Astrocyte (in vitro differentiated cells and primary cell): Measurements from ENCODE around the gene GALNT17. TPM values are rescaled to one million over a fixed set of nuclear protein-coding genes. Genes with fewer than 3 reads are reported as not detected.

Experiments
- DNase-seq: peaks from one replicate; pipeline ENCODE4 v3.0.0-alpha.2; 2010; ENCODE audit warnings: low read depth
- FAIRE-seq: peaks from 2 replicates; lab custom pipeline; 2011; peaks lifted over from hg19 to GRCh38; lab: Jason Lieb, UNC
- H2AFZ ChIP-seq: 2 replicates; pipeline ENCODE4 v1.6.0; 2012; ENCODE audit warnings: low read depth, low read length, inconsistent platforms
- H3K27ac ChIP-seq: 2 replicates; pipeline ENCODE4 v1.5.1; 2011; ENCODE audit warnings: low read depth, low read length, inconsistent platforms
- H3K27me3 ChIP-seq: 2 replicates; pipeline ENCODE4 v1.6.0; 2011; ENCODE audit warnings: low read length, inconsistent platforms; ENCODE audit not compliant: insufficient read depth
- H3K36me3 ChIP-seq: 2 replicates; pipeline ENCODE4 v1.5.1; 2011; ENCODE audit warnings: low read length, inconsistent platforms; ENCODE audit not compliant: insufficient read depth
- H3K4me1 ChIP-seq: 2 replicates; pipeline ENCODE4 v1.5.1; 2011; ENCODE audit warnings: low read length, inconsistent platforms; ENCODE audit not compliant: insufficient read depth
- H3K4me2 ChIP-seq: 2 replicates; pipeline ENCODE4 v1.6.0; 2012; ENCODE audit warnings: low read length, inconsistent platforms
- H3K4me3 ChIP-seq: 2 replicates; pipeline ENCODE4 v1.5.1; 2011; ENCODE audit warnings: low read depth, mild to moderate bottlenecking, low read length, inconsistent platforms; ENCODE audit not compliant: insufficient read depth
- H3K79me2 ChIP-seq: 2 replicates; pipeline ENCODE4 v1.6.0; 2012; ENCODE audit warnings: mild to moderate bottlenecking, low read length, inconsistent platforms; ENCODE audit not compliant: insufficient read depth
- H3K9ac ChIP-seq: 2 replicates; pipeline ENCODE4 v1.6.0; 2012; ENCODE audit warnings: mild to moderate bottlenecking, low read length, inconsistent platforms
- H3K9me3 ChIP-seq: 2 replicates; pipeline ENCODE4 v1.5.1; 2012; ENCODE audit warnings: low read depth, mild to moderate bottlenecking, low read length, inconsistent platforms; ENCODE audit not compliant: insufficient read depth
- H4K20me1 ChIP-seq: 2 replicates; pipeline ENCODE4 v1.6.0; 2012; ENCODE audit warnings: low read length, inconsistent platforms; ENCODE audit not compliant: insufficient read depth
- H3K27ac Mint-ChIP-seq: one replicate; pipeline ENCODE4 v1.8.0; 2021; ENCODE audit warnings: mild to moderate bottlenecking, mixed read lengths; ENCODE audit not compliant: unreplicated experiment
- H3K27me3 Mint-ChIP-seq: one replicate; pipeline ENCODE4 v1.8.0; 2021; ENCODE audit warnings: low read depth, mixed read lengths; ENCODE audit not compliant: unreplicated experiment
- H3K36me3 Mint-ChIP-seq: one replicate; pipeline ENCODE4 v1.8.0; 2021; ENCODE audit warnings: low read depth, mixed read lengths; ENCODE audit not compliant: unreplicated experiment
- H3K4me1 Mint-ChIP-seq: one replicate; pipeline ENCODE4 v1.8.0; 2021; ENCODE audit warnings: low read depth, mixed read lengths; ENCODE audit not compliant: unreplicated experiment
- H3K4me3 Mint-ChIP-seq: one replicate; pipeline ENCODE4 v1.8.0; 2021; ENCODE audit warnings: mild to moderate bottlenecking, moderate library complexity, mixed read lengths; ENCODE audit not compliant: unreplicated experiment
- H3K9me3 Mint-ChIP-seq: one replicate; pipeline ENCODE4 v1.8.0; 2021; ENCODE audit warnings: mild to moderate bottlenecking, mixed read lengths; ENCODE audit not compliant: unreplicated experiment
- CTCF ChIP-seq: IDR thresholded peaks from 2 replicates; pipeline ENCODE4 v1.5.1; 2011; ENCODE audit warnings: low read depth, mild to moderate bottlenecking, inconsistent platforms, low read length, moderate library complexity; ENCODE audit not compliant: insufficient read depth
- EZH2 ChIP-seq: IDR thresholded peaks from 2 replicates; pipeline ENCODE4 v1.6.1; 2012; ENCODE audit warnings: mild to moderate bottlenecking, low read length, inconsistent platforms; ENCODE audit not compliant: insufficient read depth
- total RNA-seq: library from RNA; stranded (reverse); gene quantifications from 2 replicates; pipeline ENCODE4 v1.2.1, GENCODE V29; 2021

GALNT17 gene
- total RNA-seq, 1 donor from 2014 or later, result 7.8 TPM

DNA sequence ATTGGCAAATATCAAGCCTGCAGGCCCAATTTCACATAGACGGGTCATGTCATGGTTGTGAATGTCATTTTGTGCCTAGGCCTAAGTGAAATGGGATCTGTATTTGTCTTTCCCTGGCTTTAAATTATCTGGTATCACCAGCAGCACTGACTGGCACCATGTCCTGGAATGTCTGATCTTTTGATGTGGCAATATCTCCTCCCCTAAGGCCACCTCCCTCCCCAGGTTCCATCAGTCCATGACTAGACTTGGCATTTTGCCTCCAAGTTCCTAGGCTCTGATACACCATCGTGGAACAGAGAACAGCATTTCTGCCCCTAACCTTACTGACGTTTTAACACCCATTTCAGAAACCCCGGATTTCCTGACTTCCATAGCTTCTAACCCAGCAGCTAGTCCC is 513.9 kb downstream of the GALNT17 start:
- Histone ChIP-seq H4K20me1 (no peaks in the 10 kb centered on the region), H3K9me3 (peaks cover 7% of the 10 kb centered on the region), H3K27ac (no peak overlapping the region), H3K27me3 (no peaks in the 10 kb centered on the region), H3K79me2 (no peaks in the 10 kb centered on the region), H3K4me1 (no peaks in the 10 kb centered on the region), H2AFZ (no peak overlapping the region), H3K4me2 (no peak overlapping the region), H3K36me3 (no peaks in the 10 kb centered on the region), H3K9ac (no peak overlapping the region), H3K4me3 (no peak overlapping the region)
- no peaks in the 10 kb centered on the region for H3K27me3 Mint-ChIP-seq
- no peak overlapping the region for H3K4me3 Mint-ChIP-seq
- H3K27ac Mint-ChIP-seq, result no peak overlapping the region
- peak; percentile 10 for DNase-seq
- TF ChIP-seq EZH2 (no peak), CTCF (no peak)
- peaks cover 6% of the 10 kb centered on the region for H3K36me3 Mint-ChIP-seq
- peaks cover 5% of the 10 kb centered on the region for H3K4me1 Mint-ChIP-seq
- peaks cover 20% of the 10 kb centered on the region for H3K9me3 Mint-ChIP-seq
- no peak for FAIRE-seq

GRCh38 chr7:71649812-71650211 is 517.9 kb downstream of the GALNT17 start:
- Histone ChIP-seq H4K20me1 (no peaks in the 10 kb centered on the region), H3K9ac (no peak overlapping the region), H2AFZ (no peak overlapping the region), H3K79me2 (no peaks in the 10 kb centered on the region), H3K27ac (no peak overlapping the region), H3K9me3 (peaks cover 7% of the 10 kb centered on the region), H3K27me3 (no peaks in the 10 kb centered on the region), H3K36me3 (no peaks in the 10 kb centered on the region), H3K4me3 (no peak overlapping the region), H3K4me2 (no peak overlapping the region), H3K4me1 (no peaks in the 10 kb centered on the region)
- no peak overlapping the region for H3K27ac Mint-ChIP-seq
- peaks cover 5% of the 10 kb centered on the region for H3K4me1 Mint-ChIP-seq
- no peak for TF ChIP-seq EZH2
- no peak for TF ChIP-seq CTCF
- peaks cover 18% of the 10 kb centered on the region for H3K9me3 Mint-ChIP-seq
- DNase-seq (no peak), FAIRE-seq (no peak)
- H3K27me3 Mint-ChIP-seq, result no peaks in the 10 kb centered on the region
- H3K4me3 Mint-ChIP-seq, result no peak overlapping the region
- peaks cover 7% of the 10 kb centered on the region for H3K36me3 Mint-ChIP-seq

DNA sequence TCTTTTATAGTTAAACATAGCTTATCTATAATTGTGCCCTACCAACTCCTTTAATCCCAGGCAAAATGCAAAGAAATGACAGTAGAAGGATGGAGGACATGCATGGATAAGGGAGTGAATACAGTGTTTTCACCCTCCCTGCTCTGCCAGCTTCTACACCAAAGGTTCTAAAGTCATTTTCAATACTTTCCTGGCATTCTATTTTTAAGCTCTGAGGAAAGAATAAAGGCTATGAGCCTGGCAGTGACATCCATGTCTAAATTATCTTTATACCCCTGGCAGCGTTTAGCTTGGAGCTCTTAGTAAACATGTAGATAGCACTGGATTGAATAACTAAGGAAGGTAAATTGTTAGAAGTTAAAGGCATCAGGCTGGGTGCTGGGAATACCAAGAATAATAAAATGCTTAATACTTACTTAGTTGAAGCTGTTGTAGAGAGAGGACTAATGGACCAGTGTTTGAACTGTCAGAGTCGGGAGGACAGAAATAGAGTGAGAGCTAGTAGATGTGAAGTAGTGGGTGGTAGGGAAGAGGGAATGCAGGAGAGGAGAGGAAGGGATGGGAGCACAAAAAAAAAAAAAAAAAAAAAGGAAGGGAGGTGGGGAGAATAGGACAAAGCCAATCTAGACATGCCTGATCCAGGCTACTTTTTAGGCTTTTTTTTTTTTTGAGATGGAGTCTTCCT is 518.9 kb downstream of the GALNT17 start:
- H3K9ac ChIP-seq, result no peak overlapping the region
- no peak overlapping the region for H3K4me3 Mint-ChIP-seq
- no peaks in the 10 kb centered on the region for H4K20me1 ChIP-seq
- no peaks in the 10 kb centered on the region for H3K79me2 ChIP-seq
- no peak for FAIRE-seq
- H3K27ac Mint-ChIP-seq, result no peak overlapping the region
- peaks cover 7% of the 10 kb centered on the region for H3K36me3 Mint-ChIP-seq
- peaks cover 5% of the 10 kb centered on the region for H3K4me1 Mint-ChIP-seq
- no peak overlapping the region for H3K4me3 ChIP-seq
- peaks cover 7% of the 10 kb centered on the region for H3K9me3 ChIP-seq
- H3K9me3 Mint-ChIP-seq, result peaks cover 13% of the 10 kb centered on the region
- H3K4me2 ChIP-seq, result no peak overlapping the region
- H3K4me1 ChIP-seq, result no peaks in the 10 kb centered on the region
- DNase-seq, result no peak
- TF ChIP-seq CTCF (no peak), EZH2 (no peak)
- H3K27me3 ChIP-seq, result no peaks in the 10 kb centered on the region
- H3K27ac ChIP-seq, result no peak overlapping the region
- no peak overlapping the region for H2AFZ ChIP-seq
- H3K36me3 ChIP-seq, result no peaks in the 10 kb centered on the region
- no peaks in the 10 kb centered on the region for H3K27me3 Mint-ChIP-seq
